DMS 273 (cell line): ENCODE data around the gene RAB4A.

Experiments
- DNase-seq: peaks from one replicate; lab custom pipeline; 2025; ENCODE audit not compliant: unreplicated experiment; lab: John Stamatoyannopoulos, UW

Gene RAB4A

GRCh38 chr1:229270547-229271447, at the start of gene RAB4A:
Gene RAB4A, plus strand, starts transcription at chr1:229271111. Its CDS starts 229 bp downstream, at chr1:229271340.
- peak; percentile 95 for DNase-seq

- DNase-seq = no peak
Observed at GRCh38 chr1:229222081-229222480, 48.8 kb upstream of the RAB4A start.

- DNase-seq = no peak
Observed at GRCh38 chr1:229223498-229223897, 47.4 kb upstream of the RAB4A start.

- peak; percentile 17 for DNase-seq
Observed at GRCh38 chr1:229224308-229224707, 46.6 kb upstream of the RAB4A start.

- DNase-seq = no peak
Observed at GRCh38 chr1:229225331-229225782, 45.6 kb upstream of the RAB4A start.

GRCh38 chr1:229226796-229227195, 44.1 kb upstream of the RAB4A start:
- DNase-seq = no peak

GRCh38 chr1:229227298-229227919, 43.5 kb upstream of the RAB4A start:
- DNase-seq = peak; percentile 88

- no peak for DNase-seq
Observed at GRCh38 chr1:229228522-229228921, 42.4 kb upstream of the RAB4A start.

- no peak for DNase-seq
Observed at GRCh38 chr1:229229137-229229720, 41.7 kb upstream of the RAB4A start.

- DNase-seq = no peak
Observed at GRCh38 chr1:229229721-229230139, 41.2 kb upstream of the RAB4A start.

- DNase-seq = no peak
Observed at GRCh38 chr1:229230140-229230892, 40.6 kb upstream of the RAB4A start.

GRCh38 chr1:229230893-229231753, 39.8 kb upstream of the RAB4A start:
- DNase-seq = peak; percentile 55

- DNase-seq = peak; percentile 39
Observed at GRCh38 chr1:229231754-229232119, 39.2 kb upstream of the RAB4A start.

GRCh38 chr1:229234870-229235472, 35.9 kb upstream of the RAB4A start:
- DNase-seq = no peak

- DNase-seq = no peak
Observed at GRCh38 chr1:229237320-229237719, 33.6 kb upstream of the RAB4A start.

- DNase-seq = no peak
Observed at GRCh38 chr1:229238231-229238630, 32.7 kb upstream of the RAB4A start.

GRCh38 chr1:229238674-229239415, 32.1 kb upstream of the RAB4A start:
- no peak for DNase-seq

GRCh38 chr1:229240532-229240931, 30.4 kb upstream of the RAB4A start:
- DNase-seq = no peak

- no peak for DNase-seq
Observed at GRCh38 chr1:229241390-229241789, 29.5 kb upstream of the RAB4A start.
